ENCODE data around the gene WRAP73.

DNA sequence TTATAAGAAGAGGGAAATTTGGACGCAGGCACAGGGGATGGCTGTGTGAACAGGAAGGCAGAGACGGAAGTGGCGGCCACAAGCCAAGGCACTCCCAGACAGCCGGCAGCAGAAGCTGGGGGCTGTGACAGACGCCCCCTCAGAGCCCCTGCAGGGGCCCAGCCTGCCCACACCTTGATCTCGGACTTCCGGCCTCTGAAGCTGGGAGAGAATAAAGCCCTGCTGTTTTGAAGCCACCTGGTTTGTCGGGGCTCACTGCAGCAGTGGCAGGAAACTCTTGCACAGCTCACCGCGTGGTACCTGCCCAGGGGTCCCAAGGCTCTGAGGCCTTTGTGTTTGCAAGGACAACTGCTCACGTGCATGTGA, 52.3 kb downstream of the WRAP73 start:
- no peak for TF ChIP-seq POLR2A (IDR thresholded peaks at IDR 0.05)
- TF ChIP-seq, protein P1, sequence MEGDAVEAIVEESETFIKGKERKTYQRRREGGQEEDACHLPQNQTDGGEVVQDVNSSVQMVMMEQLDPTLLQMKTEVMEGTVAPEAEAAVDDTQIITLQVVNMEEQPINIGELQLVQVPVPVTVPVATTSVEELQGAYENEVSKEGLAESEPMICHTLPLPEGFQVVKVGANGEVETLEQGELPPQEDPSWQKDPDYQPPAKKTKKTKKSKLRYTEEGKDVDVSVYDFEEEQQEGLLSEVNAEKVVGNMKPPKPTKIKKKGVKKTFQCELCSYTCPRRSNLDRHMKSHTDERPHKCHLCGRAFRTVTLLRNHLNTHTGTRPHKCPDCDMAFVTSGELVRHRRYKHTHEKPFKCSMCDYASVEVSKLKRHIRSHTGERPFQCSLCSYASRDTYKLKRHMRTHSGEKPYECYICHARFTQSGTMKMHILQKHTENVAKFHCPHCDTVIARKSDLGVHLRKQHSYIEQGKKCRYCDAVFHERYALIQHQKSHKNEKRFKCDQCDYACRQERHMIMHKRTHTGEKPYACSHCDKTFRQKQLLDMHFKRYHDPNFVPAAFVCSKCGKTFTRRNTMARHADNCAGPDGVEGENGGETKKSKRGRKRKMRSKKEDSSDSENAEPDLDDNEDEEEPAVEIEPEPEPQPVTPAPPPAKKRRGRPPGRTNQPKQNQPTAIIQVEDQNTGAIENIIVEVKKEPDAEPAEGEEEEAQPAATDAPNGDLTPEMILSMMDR (IDR thresholded peaks at IDR 0.05) = no peak
- TF ChIP-seq POLR2AphosphoS5 (IDR thresholded peaks at IDR 0.05) = no peak
